Transverse colon (tissue), 4 donors: ENCODE results near the gene PLD5. TPM values are rescaled to one million over a fixed set of nuclear protein-coding genes. Genes with fewer than 3 reads are reported as not detected.

ENCODE experiments used
- DNase-seq: peaks from one replicate; pipeline ENCODE4 v3.0.0-alpha.2; 2019
- H3K27ac ChIP-seq, 4 donors: fragments of 200-600 bp; sonication (generic); 2 replicates each; pipeline ENCODE4 v1.5.1; 2016 to 2018; ENCODE audit warnings: inconsistent platforms in 4 of 4
- H3K27me3 ChIP-seq: fragments of 200-600 bp; sonication (generic); 2 replicates; pipeline ENCODE4 v1.5.1; 2017; ENCODE audit warnings: inconsistent platforms
- H3K36me3 ChIP-seq, 4 donors: fragments of 200-600 bp; sonication (generic); 2 replicates each; pipeline ENCODE4 v1.5.1; 2017 to 2019; ENCODE audit warnings: inconsistent platforms in 4 of 4
- H3K4me1 ChIP-seq, 4 donors: fragments of 200-600 bp; sonication (generic); 2 replicates each; pipeline ENCODE4 v1.5.1; 2017 to 2020; ENCODE audit warnings: inconsistent platforms in 4 of 4
- H3K4me3 ChIP-seq, 4 donors: fragments of 200-600 bp; sonication (generic); 1 replicate in 1 of 4; 2 replicates in 3 of 4; pipeline versions ENCODE4 v1.5.1 to v1.6.1; 2017 to 2019; ENCODE audit warnings: inconsistent platforms in 4 of 4
- H3K9me3 ChIP-seq, 2 donors: fragments of 200-600 bp; sonication (generic); 2 replicates each; pipeline ENCODE4 v1.5.1; 2017 to 2019; ENCODE audit warnings: inconsistent platforms in 2 of 2
- EP300 ChIP-seq: sonication (generic); formaldehyde crosslinking; IDR thresholded peaks from one replicate; pipeline ENCODE4 v1.6.1; 2017; ENCODE audit warnings: antibody characterized with exemption, low read depth
- POLR2A ChIP-seq: fragments of 450-650 bp; IDR thresholded peaks from one replicate; pipeline ENCODE4 v1.6.1; 2016; ENCODE audit warnings: antibody characterized with exemption, mild to moderate bottlenecking, moderate library complexity
- POLR2AphosphoS5 ChIP-seq, 3 donors: sonication (generic); formaldehyde crosslinking; IDR thresholded peaks; one replicate each; pipeline ENCODE4 v1.6.1; 2016; ENCODE audit warnings: antibody characterized with exemption in 3 of 3
- WGBS, 2 donors: methylation state at CpG; one replicate each; pipeline ENCODE4 v1.1.5; 2018; ENCODE audit warnings: low coverage in 1 of 2; 5-methylcytosine and 5-hydroxymethylcytosine counted together
- in situ Hi-C, 4 donors: fragments of 200-750 bp; cut with MboI; loops; one replicate each; pipeline versions ENCODE4 v1.15.0 to v1.15.1; 2017; ENCODE audit warnings: low sequenced_read_pairs in 3 of 4, low pct_ligation_motif_present in 1 of 4, low pct_unique_long_range_greater_than_20kb in 1 of 4
- intact Hi-C: fragments of 100-400 bp; cut with DNase I; formaldehyde crosslinking; loops from one replicate; pipeline ENCODE4 v1.15.1; 2023; ENCODE audit warnings: low total_unique reads
- total RNA-seq, 4 donors: library from RNA; depleted of rRNA; stranded (reverse); fragments of >200 nt; gene quantifications; one replicate each; pipeline ENCODE4 v1.1.0, GENCODE V29; 2016
- TF ChIP-seq, protein P1 (sequence below), 5 experiments: fragments of 200-600 bp in 3 of 5; fragments of 450-650 bp in 2 of 5; sonication (generic) in 3 of 5; IDR thresholded peaks; 1 replicate in 2 of 5; 2 replicates in 3 of 5; pipeline ENCODE4 v1.5.1; 2016 to 2017; ENCODE audit warnings: antibody characterized with exemption in 5 of 5, inconsistent platforms in 3 of 5, mild to moderate bottlenecking in 2 of 5, moderate library complexity in 1 of 5

PLD5 gene
- total RNA-seq, 4 donors from 2014 or later, result 0.16 TPM; not detected in 3

DNA sequence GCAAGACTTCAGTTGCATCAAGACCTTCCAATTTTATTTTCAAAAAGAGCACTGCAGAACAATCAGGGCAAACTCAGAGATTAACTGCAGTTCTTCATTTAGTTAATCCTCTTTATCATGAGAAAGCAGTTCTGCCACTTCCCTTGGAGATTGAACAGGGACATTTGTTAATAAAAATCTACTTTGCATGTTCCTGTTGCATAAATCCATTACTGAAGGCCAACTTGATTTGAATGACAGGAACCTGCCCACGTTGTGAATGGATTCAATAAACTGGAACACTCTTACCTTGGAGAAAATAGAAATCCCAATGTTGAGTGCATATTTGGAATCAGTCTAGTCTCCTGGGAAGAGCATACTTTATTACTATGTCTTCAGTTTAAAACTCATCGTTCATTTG, 19.6 kb upstream of the PLD5 start:
- no peak overlapping the region for H3K27ac ChIP-seq
- TF ChIP-seq POLR2AphosphoS5 (IDR thresholded peaks at IDR 0.05) (no peak), POLR2A (no peak), EP300 (no peak)
- TF ChIP-seq, protein P1, sequence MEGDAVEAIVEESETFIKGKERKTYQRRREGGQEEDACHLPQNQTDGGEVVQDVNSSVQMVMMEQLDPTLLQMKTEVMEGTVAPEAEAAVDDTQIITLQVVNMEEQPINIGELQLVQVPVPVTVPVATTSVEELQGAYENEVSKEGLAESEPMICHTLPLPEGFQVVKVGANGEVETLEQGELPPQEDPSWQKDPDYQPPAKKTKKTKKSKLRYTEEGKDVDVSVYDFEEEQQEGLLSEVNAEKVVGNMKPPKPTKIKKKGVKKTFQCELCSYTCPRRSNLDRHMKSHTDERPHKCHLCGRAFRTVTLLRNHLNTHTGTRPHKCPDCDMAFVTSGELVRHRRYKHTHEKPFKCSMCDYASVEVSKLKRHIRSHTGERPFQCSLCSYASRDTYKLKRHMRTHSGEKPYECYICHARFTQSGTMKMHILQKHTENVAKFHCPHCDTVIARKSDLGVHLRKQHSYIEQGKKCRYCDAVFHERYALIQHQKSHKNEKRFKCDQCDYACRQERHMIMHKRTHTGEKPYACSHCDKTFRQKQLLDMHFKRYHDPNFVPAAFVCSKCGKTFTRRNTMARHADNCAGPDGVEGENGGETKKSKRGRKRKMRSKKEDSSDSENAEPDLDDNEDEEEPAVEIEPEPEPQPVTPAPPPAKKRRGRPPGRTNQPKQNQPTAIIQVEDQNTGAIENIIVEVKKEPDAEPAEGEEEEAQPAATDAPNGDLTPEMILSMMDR (IDR thresholded peaks at IDR 0.05), result no peak
- H3K36me3 ChIP-seq, result no peaks in the 10 kb centered on the region
- DNase-seq, result no peak
- no peaks in the 10 kb centered on the region for H3K9me3 ChIP-seq
- no peaks in the 10 kb centered on the region for H3K27me3 ChIP-seq
- 47 to 57% methylated on average over 2 of the region's 2 CpGs for WGBS, 2 donors
- intact Hi-C loops, result no loop called here
- in situ Hi-C loops, result no loop called here
- no peak overlapping the region for H3K4me3 ChIP-seq
- H3K4me1 ChIP-seq, result no peaks in the 10 kb centered on the region

DNA sequence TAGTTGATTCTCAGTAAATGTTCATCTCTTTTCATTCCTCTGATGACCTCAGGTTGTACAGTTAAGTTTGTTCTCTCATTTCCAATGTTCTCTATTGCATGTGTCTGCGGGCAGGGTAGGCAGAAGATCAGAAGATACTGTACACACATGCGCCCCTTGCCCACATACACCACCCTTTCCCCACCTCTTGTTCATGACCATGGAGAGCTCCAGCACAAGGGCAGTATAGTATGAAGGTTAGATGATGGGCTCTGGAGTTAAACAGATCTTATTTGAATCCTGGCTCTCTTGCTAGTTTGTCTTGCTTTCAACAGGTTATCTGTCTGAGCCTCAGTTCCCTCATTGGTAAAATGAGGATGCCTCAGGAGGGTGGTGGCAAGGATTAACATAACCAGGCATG, 17.8 kb upstream of the PLD5 start:
- in situ Hi-C loops, result no loop called here
- Histone ChIP-seq H3K27ac (no peak overlapping the region), H3K4me3 (no peak overlapping the region), H3K4me1 (no peaks in the 10 kb centered on the region), H3K27me3 (no peaks in the 10 kb centered on the region), H3K36me3 (no peaks in the 10 kb centered on the region), H3K9me3 (no peaks in the 10 kb centered on the region)
- intact Hi-C loops, result no loop called here
- WGBS, 2 donors, result 81 to 87% methylated on average over 2 of the region's 2 CpGs
- no peak for DNase-seq
- TF ChIP-seq POLR2AphosphoS5 (IDR thresholded peaks at IDR 0.05) (no peak), POLR2A (no peak), EP300 (no peak)
- TF ChIP-seq, protein P1 (IDR thresholded peaks at IDR 0.05), result no peak

DNA sequence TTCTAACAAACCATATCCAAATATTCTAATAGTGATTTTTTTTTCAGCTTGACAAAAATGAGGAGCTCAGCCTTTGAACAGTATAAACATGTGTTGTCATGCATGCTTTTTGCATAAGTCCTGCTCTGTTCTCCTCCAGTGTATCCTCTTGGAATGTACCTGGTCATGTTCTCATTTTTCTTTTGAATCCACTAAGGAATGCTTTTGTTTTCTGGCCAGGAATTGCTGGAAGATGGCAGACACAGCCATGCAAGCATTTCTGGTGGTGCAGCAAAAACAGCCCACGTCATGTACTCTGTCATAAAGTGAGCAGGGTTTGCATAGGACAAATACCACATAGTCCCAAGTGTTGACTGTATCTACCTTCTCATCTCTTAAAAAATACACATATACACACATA, 11.5 kb upstream of the PLD5 start:
- Histone ChIP-seq H3K9me3 (no peaks in the 10 kb centered on the region), H3K4me3 (no peak overlapping the region), H3K27me3 (no peaks in the 10 kb centered on the region), H3K27ac (no peak overlapping the region), H3K4me1 (no peaks in the 10 kb centered on the region), H3K36me3 (no peaks in the 10 kb centered on the region)
- DNase-seq, result no peak
- 0 to 26% methylated on average over 1 of the region's 1 CpG for WGBS, 2 donors
- in situ Hi-C loops (no loop called here), intact Hi-C loops (no loop called here)
- no peak for TF ChIP-seq POLR2A
- TF ChIP-seq EP300, result no peak
- no peak for TF ChIP-seq POLR2AphosphoS5 (IDR thresholded peaks at IDR 0.05)
- TF ChIP-seq, protein P1 (IDR thresholded peaks at IDR 0.05), result no peak

DNA sequence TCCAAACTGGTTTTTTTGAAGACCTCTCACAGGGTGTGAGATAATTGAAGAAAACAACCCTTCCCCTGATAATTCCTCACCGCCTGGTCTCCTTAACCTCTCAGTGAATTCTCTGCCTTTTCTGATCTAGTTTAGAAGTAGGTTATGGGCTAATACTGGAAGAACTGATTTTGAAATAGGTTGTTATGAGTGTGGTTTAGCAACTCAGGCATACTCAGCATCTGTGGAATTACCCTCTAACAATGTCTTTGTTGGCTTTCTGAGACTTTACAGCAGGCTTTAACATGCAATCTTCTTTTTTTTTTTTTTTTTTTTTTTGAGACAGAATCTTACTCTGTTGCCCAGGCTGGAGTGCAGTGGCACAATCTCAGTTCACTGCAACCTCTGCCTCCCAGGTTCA, 10.3 kb upstream of the PLD5 start:
- no peak overlapping the region for H3K4me3 ChIP-seq
- no peak for DNase-seq
- H3K27me3 ChIP-seq, result no peaks in the 10 kb centered on the region
- H3K9me3 ChIP-seq, result no peaks in the 10 kb centered on the region
- WGBS, 2 donors, result 93 to 100% methylated on average over 1 of the region's 1 CpG
- H3K4me1 ChIP-seq, result no peaks in the 10 kb centered on the region
- no peak overlapping the region for H3K27ac ChIP-seq
- in situ Hi-C loops, result no loop called here
- TF ChIP-seq, protein P1 (IDR thresholded peaks at IDR 0.05), result no peak
- no peak for TF ChIP-seq POLR2AphosphoS5 (IDR thresholded peaks at IDR 0.05)
- no peak for TF ChIP-seq EP300
- no peak for TF ChIP-seq POLR2A
- intact Hi-C loops, result no loop called here
- H3K36me3 ChIP-seq, result no peaks in the 10 kb centered on the region
